Fibroblast of lung (primary cell): ENCODE measurements around the gene MRC1. TPM values are rescaled to one million over a fixed set of nuclear protein-coding genes. Genes with fewer than 3 reads are reported as not detected.

ENCODE experiments used
- DNase-seq, 2 donors: peaks; one replicate each; pipeline versions ENCODE4 v3.0.0 to v3.0.0-alpha.2; 2010; ENCODE audit warnings: low read depth in 2 of 2
- H2AFZ ChIP-seq: 2 replicates; pipeline ENCODE4 v1.5.1; 2012; ENCODE audit warnings: low read length, control low read depth, inconsistent platforms
- H3K27ac ChIP-seq: 2 replicates; pipeline ENCODE4 v1.5.1; 2011; ENCODE audit warnings: low read length, control low read depth; ENCODE audit not compliant: insufficient read depth
- H3K27me3 ChIP-seq: 2 replicates; pipeline ENCODE4 v1.5.1; 2011; ENCODE audit warnings: mild to moderate bottlenecking, low read length; ENCODE audit not compliant: control insufficient read depth, insufficient read depth
- H3K36me3 ChIP-seq: 2 replicates; pipeline ENCODE4 v1.5.1; 2011; ENCODE audit warnings: low read length; ENCODE audit not compliant: control insufficient read depth, insufficient read depth
- H3K4me1 ChIP-seq: 2 replicates; pipeline ENCODE4 v1.5.1; 2011; ENCODE audit warnings: low read length; ENCODE audit not compliant: control insufficient read depth, insufficient read depth; ENCODE audit errors: extremely low read depth
- H3K4me2 ChIP-seq: 2 replicates; pipeline ENCODE4 v1.5.1; 2011; ENCODE audit warnings: low read length, control low read depth; ENCODE audit not compliant: insufficient read depth; ENCODE audit errors: extremely low read depth
- H3K4me3 ChIP-seq, 4 experiments: fragments of 200-600 bp in 1 of 4; sonication (generic) in 1 of 4; replicated peaks in 1 of 4; 2 replicates each; pipeline ENCODE4 v1.5.1; 2011 to 2016; ENCODE audit warnings: low read length in 4 of 4, low read depth in 3 of 4, mild to moderate bottlenecking in 3 of 4, control low read depth in 2 of 4, inconsistent platforms in 1 of 4, mixed read lengths in 1 of 4; ENCODE audit not compliant: insufficient read depth in 1 of 4; ENCODE audit errors: control extremely low read depth in 1 of 4
- H3K79me2 ChIP-seq: 2 replicates; pipeline ENCODE4 v1.5.1; 2012; ENCODE audit warnings: mild to moderate bottlenecking, low read length, inconsistent platforms; ENCODE audit not compliant: control insufficient read depth, insufficient read depth
- H3K9ac ChIP-seq: 2 replicates; pipeline ENCODE4 v1.5.1; 2011; ENCODE audit warnings: mild to moderate bottlenecking, low read length, control low read depth; ENCODE audit not compliant: insufficient read depth
- H3K9me3 ChIP-seq: 2 replicates; pipeline ENCODE4 v1.5.1; 2012; ENCODE audit warnings: low read depth, low read length; ENCODE audit not compliant: control insufficient read depth, insufficient read depth
- H4K20me1 ChIP-seq: 2 replicates; pipeline ENCODE4 v1.5.1; 2011; ENCODE audit warnings: low read length; ENCODE audit not compliant: control insufficient read depth, insufficient read depth; ENCODE audit errors: extremely low read depth
- EZH2 ChIP-seq: IDR thresholded peaks from 2 replicates; pipeline ENCODE4 v1.5.1; 2012; ENCODE audit warnings: low read length, control low read depth, mild to moderate bottlenecking; ENCODE audit errors: missing control alignments
- polyA plus RNA-seq, 2 donors: library from polyadenylated mRNA; depleted of rRNA in 1 of 2; stranded (reverse) in 1 of 2; unstranded in 1 of 2; fragments of >200 nt; gene quantifications; 2 replicates each; pipeline ENCODE4 v1.2.1, GENCODE V29; 2011 to 2012; ENCODE audit warnings: missing spikeins in 1 of 2
- total RNA-seq: library from RNA; depleted of rRNA; stranded (reverse); fragments of >200 nt; gene quantifications from 2 replicates; pipeline ENCODE4 v1.2.1, GENCODE V29; 2014
- TF ChIP-seq, protein P1 (sequence below), 2 donors: IDR thresholded peaks in 1 of 2; conservative IDR thresholded peaks in 1 of 2; 1 replicate in 1 of 2; 2 replicates in 1 of 2; pipeline ENCODE4 v1.5.1; 2011 to 2012; ENCODE audit warnings: low read length in 2 of 2, control low read depth in 1 of 2, inconsistent platforms in 1 of 2, low read depth in 1 of 2, mild to moderate bottlenecking in 1 of 2

Gene MRC1
- total and polyA plus RNA-seq, 2 donors (not counting 1 experiment from before 2014, with no cell fraction given), result 0.01 TPM; not detected in 1

DNA sequence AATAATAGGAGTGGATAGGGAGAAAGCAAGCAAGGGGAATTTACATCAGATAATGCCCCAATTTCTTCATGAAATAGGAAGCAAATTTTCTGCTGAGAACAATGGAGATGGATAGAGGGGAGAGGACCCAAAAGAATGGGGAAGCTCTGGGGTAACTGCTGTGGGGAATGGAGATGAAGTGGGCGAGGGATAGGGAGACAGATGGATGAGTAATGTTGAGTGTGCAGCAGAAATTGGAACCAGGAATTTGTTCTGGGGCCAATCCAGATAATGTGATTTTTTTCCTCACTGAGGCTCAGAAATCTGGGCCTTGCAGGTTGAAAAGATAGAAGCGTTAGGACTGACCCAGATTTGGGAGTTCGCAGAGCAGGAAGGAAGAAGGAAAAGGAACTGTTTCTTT is 24.5 kb upstream of the MRC1 start:
- Histone ChIP-seq H3K27ac (no peak overlapping the region), H3K79me2 (no peaks in the 10 kb centered on the region), H3K9ac (no peak overlapping the region), H4K20me1 (no peaks in the 10 kb centered on the region), H3K4me3 (no peak overlapping the region), H3K27me3 (no peaks in the 10 kb centered on the region), H3K4me2 (peak overlapping the region; percentile 23), H3K4me1 (peaks cover 7% of the 10 kb centered on the region), H3K9me3 (no peaks in the 10 kb centered on the region), H3K36me3 (no peaks in the 10 kb centered on the region), H2AFZ (no peak overlapping the region)
- TF ChIP-seq EZH2, result no peak
- TF ChIP-seq, protein P1, sequence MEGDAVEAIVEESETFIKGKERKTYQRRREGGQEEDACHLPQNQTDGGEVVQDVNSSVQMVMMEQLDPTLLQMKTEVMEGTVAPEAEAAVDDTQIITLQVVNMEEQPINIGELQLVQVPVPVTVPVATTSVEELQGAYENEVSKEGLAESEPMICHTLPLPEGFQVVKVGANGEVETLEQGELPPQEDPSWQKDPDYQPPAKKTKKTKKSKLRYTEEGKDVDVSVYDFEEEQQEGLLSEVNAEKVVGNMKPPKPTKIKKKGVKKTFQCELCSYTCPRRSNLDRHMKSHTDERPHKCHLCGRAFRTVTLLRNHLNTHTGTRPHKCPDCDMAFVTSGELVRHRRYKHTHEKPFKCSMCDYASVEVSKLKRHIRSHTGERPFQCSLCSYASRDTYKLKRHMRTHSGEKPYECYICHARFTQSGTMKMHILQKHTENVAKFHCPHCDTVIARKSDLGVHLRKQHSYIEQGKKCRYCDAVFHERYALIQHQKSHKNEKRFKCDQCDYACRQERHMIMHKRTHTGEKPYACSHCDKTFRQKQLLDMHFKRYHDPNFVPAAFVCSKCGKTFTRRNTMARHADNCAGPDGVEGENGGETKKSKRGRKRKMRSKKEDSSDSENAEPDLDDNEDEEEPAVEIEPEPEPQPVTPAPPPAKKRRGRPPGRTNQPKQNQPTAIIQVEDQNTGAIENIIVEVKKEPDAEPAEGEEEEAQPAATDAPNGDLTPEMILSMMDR (conservative IDR thresholded peaks at IDR 0.05 in 1 of 2, IDR thresholded peaks at IDR 0.05 in 1 of 2; ENCODE audit: low read depth in 1 of 2, low read length in 2 of 2), result no peak
- peak in 1 of 2 donors; percentile 78 for DNase-seq

DNA sequence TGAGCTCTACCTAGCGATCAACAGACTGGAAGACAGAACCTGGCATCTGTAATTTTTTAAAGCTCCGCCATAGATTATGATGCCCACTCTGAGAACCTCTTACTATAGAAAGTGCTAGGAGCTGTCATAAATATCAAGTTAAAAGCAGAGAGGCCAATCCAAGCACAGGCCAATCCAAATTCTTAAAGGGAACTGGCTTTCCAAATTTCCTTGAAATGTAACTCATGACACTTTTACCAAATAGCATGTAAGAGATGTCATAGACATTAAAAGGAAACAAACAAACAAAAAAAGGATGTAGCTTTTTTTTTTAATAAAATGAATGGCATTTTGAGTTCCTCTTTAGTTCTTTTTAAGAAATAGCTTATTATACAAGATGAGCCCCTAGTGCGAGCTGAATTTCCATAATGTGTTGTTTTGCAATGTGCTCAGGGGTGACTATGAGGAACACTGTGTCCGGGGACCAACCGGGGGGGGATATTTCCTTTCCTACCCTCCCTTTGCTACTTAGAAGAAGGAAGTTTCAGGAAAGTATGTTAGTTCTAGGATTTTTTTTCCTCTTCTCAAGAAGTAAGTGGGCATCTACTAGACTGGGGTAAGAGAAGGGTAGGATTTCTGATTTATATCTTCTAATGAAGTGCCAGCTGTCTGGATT is 23.7 kb upstream of the MRC1 start:
- H3K36me3 ChIP-seq, result no peaks in the 10 kb centered on the region
- no peaks in the 10 kb centered on the region for H3K27me3 ChIP-seq
- no peak overlapping the region for H3K4me2 ChIP-seq
- no peak overlapping the region for H3K27ac ChIP-seq
- H3K4me3 ChIP-seq, result no peak overlapping the region
- no peaks in the 10 kb centered on the region for H3K9me3 ChIP-seq
- peaks cover 7% of the 10 kb centered on the region for H3K4me1 ChIP-seq
- no peak overlapping the region for H2AFZ ChIP-seq
- no peaks in the 10 kb centered on the region for H3K79me2 ChIP-seq
- H4K20me1 ChIP-seq, result no peaks in the 10 kb centered on the region
- H3K9ac ChIP-seq, result no peak overlapping the region
- no peak for DNase-seq
- TF ChIP-seq, protein P1 (conservative IDR thresholded peaks at IDR 0.05 in 1 of 2, IDR thresholded peaks at IDR 0.05 in 1 of 2; ENCODE audit: low read depth in 1 of 2, low read length in 2 of 2), result no peak
- TF ChIP-seq EZH2, result no peak

DNA sequence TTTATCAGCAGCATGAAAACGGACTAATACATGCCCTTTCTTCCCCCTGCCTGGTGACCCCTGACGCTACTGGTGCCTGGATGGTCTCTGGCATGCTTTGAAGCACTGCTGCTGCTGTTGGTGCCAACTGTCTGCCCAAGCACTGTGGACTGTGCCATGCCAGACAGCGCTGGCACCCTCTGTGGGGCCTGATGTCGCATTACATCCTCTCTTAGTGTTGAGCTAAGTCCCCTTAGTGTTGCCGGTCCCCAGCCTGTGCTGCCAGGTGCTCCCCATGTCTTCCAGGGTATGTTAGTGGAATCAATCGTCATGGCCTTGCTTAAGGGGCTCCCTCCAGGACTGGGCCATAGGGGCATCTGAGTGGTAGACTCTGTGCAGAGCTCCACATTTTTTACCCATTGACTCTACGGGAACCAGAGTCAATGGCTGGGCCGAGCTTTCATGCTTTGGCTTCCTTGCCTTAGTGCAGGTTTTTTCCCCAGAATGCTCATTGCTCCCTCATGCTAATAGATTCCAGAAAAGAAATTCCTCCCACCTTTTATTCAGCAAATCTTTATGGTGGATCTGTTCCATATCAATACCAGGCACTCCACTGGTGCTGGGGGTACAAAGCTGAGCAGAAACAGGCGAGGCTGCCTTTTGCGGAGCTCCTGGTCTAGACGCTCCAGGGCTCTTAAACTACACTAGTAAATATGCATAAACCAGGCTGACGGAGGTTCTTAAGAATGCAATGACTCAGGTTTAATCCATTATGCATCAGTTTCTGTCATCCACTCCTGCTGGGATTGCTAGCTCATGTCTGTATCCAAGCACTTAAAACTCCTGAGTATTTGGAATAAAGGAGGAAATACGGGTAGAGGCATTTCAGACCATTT is 21.8 kb upstream of the MRC1 start:
- Histone ChIP-seq H3K9ac (no peak overlapping the region), H3K27ac (no peak overlapping the region), H3K4me1 (peaks cover 7% of the 10 kb centered on the region), H4K20me1 (no peaks in the 10 kb centered on the region), H2AFZ (no peak overlapping the region), H3K36me3 (no peaks in the 10 kb centered on the region), H3K79me2 (no peaks in the 10 kb centered on the region), H3K4me3 (no peak overlapping the region), H3K4me2 (no peak overlapping the region), H3K9me3 (no peaks in the 10 kb centered on the region), H3K27me3 (no peaks in the 10 kb centered on the region)
- TF ChIP-seq, protein P1 (conservative IDR thresholded peaks at IDR 0.05 in 1 of 2, IDR thresholded peaks at IDR 0.05 in 1 of 2; ENCODE audit: low read depth in 1 of 2, low read length in 2 of 2), result no peak
- no peak for TF ChIP-seq EZH2
- peak; percentile 92 to 98 for DNase-seq
